ENCODE results near the gene P2RY6. TPM values are rescaled to one million over a fixed set of nuclear protein-coding genes. Genes with fewer than 3 reads are reported as not detected.

The P2RY6 gene
- total RNA-seq, 2 experiments from 2014 or later: not detected

DNA sequence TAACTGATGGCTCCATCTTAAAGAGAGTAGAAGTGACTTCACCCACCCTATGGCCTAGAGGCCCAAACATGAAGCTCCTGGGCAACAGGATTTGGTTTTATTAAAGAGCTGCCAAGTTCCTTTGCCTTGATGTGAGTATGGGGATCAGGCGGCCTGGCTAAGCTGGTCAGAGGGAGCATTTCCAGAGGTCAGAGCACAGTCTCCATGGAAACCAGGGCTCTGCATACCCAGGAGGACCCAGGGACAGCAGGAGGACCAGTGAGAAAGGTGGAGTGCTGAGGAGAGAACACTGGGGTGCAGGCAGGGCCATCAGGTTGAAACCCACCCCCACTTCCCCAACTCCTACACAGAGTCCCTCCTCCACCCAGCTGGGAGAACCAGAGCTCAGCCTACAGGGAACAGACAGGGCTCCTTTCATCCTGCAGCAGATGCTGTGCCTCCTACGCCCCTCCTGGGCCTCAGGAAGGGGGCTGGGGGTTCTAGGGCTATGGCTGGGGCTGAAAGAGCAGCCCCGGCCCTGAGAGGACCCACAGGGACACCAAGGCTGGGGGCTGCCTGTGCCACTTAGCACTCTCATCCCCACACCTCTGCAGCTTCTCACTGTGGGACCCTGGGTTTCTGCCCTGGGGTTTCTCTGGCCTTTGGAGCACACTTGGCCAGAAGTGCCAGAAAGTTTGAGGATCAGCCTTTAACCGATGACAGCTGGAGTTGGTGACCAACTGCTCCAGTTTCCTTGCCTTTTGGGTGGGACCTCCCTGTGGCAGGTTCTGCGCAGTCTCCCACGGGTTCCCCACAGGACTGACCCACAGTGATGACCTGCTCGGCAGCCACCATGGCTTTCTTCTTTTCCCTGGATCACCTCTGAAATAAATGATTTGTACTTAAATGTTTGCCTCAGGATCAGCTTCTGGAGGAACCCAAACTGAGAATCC lies 13.8 kb upstream of the P2RY6 start:
- Histone ChIP-seq H3K27ac (ENCODE audit: low read depth in 1 of 2, low read length in 2 of 2) (no peak overlapping the region), H3K4me1 (ENCODE audit: insufficient read depth, low read length) (no peaks in the 10 kb centered on the region), H3K4me3 (ENCODE audit: low read length) (no peak overlapping the region), H3K36me3 (ENCODE audit: insufficient read depth, low read length) (no peaks in the 10 kb centered on the region), H3K9me3 (ENCODE audit: control insufficient read depth in 1 of 2, insufficient read depth in 1 of 2, low read length in 2 of 2) (no peaks in the 10 kb centered on the region), H3K27me3 (ENCODE audit: control insufficient read depth in 1 of 2, insufficient read depth in 2 of 2, low read length in 2 of 2) (peaks cover 1 to 7% of the 10 kb centered on the region in 2 experiments)
- no peak overlapping the region for H3K27ac Mint-ChIP-seq
- TF ChIP-seq, protein P1, sequence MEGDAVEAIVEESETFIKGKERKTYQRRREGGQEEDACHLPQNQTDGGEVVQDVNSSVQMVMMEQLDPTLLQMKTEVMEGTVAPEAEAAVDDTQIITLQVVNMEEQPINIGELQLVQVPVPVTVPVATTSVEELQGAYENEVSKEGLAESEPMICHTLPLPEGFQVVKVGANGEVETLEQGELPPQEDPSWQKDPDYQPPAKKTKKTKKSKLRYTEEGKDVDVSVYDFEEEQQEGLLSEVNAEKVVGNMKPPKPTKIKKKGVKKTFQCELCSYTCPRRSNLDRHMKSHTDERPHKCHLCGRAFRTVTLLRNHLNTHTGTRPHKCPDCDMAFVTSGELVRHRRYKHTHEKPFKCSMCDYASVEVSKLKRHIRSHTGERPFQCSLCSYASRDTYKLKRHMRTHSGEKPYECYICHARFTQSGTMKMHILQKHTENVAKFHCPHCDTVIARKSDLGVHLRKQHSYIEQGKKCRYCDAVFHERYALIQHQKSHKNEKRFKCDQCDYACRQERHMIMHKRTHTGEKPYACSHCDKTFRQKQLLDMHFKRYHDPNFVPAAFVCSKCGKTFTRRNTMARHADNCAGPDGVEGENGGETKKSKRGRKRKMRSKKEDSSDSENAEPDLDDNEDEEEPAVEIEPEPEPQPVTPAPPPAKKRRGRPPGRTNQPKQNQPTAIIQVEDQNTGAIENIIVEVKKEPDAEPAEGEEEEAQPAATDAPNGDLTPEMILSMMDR (IDR thresholded peaks at IDR 0.05): no peak
- H3K36me3 Mint-ChIP-seq (ENCODE audit: low read depth): no peaks in the 10 kb centered on the region
- no peak overlapping the region for H3K4me3 Mint-ChIP-seq
- H3K27me3 Mint-ChIP-seq: peaks cover 16% of the 10 kb centered on the region
- POLR2A ChIA-PET: no interaction called here
- H3K4me1 Mint-ChIP-seq (ENCODE audit: low read depth): no peaks in the 10 kb centered on the region
- DNase-seq: peak in 1 of 14 experiments; percentile 19
- CTCF ChIA-PET: interaction anchor here (0.6 to 1.3 kb wide), 2 partner anchors 16 to 529 kb away, joined by 3 read pairs; no protein-coding TSS in a partner anchor
- H3K9me3 Mint-ChIP-seq: no peaks in the 10 kb centered on the region
- no peak for ATAC-seq (ENCODE audit: poor library complexity)
- intact Hi-C loops (cut with DNase I, micrococcal nuclease): no loop called here

DNA sequence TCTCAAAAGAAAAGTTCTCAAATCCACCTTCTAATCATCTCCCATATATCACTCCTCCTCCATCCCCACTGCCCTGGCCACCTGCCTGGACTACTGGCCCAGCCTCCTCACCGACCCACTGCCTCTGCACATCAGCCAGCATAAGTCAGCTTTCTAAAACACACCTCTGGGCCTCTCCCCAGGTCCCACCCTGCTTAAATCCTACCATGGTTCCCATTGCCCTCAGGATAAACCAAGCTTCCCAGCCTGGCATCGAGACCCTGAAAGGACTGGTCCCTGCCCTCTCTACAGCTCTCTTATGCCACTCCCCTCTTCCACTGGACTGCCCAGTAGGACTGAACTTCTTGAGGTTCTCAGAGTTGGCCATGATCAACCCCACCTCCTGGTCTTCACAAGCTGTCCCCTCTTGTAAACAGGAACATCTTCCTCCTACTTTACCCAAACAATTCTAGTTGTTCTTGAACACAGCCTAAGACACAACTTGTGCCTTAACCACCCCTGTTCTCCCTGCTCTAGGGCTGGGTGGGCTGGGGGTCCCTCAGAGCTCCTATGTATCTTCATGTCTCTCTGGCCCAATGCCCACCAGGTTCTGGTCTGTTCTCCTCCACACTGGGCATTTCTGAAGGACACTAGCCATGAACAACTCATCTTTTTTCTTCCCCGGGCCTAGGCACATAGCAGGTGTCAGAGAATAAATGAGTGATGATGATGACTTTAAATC lies 12.6 kb upstream of the P2RY6 start:
- Histone ChIP-seq H3K4me1 (ENCODE audit: insufficient read depth, low read length) (no peaks in the 10 kb centered on the region), H3K36me3 (ENCODE audit: insufficient read depth, low read length) (no peaks in the 10 kb centered on the region), H3K27me3 (ENCODE audit: control insufficient read depth in 1 of 2, insufficient read depth in 2 of 2, low read length in 2 of 2) (peaks cover 12 to 17% of the 10 kb centered on the region in 2 experiments), H3K9me3 (ENCODE audit: control insufficient read depth in 1 of 2, insufficient read depth in 1 of 2, low read length in 2 of 2) (peaks cover 0 to 4% of the 10 kb centered on the region in 2 experiments), H3K27ac (ENCODE audit: low read depth in 1 of 2, low read length in 2 of 2) (no peak overlapping the region), H3K4me3 (ENCODE audit: low read length) (no peak overlapping the region)
- POLR2A ChIA-PET: no interaction called here
- TF ChIP-seq, protein P1 (IDR thresholded peaks at IDR 0.05): no peak
- Mint-ChIP-seq H3K27ac (no peak overlapping the region), H3K4me3 (no peak overlapping the region), H3K9me3 (no peaks in the 10 kb centered on the region), H3K27me3 (peaks cover 21% of the 10 kb centered on the region), H3K36me3 (ENCODE audit: low read depth) (no peaks in the 10 kb centered on the region), H3K4me1 (ENCODE audit: low read depth) (no peaks in the 10 kb centered on the region)
- intact Hi-C loops (cut with DNase I, micrococcal nuclease): no loop called here
- no peak for ATAC-seq (ENCODE audit: poor library complexity)
- DNase-seq: peak in 1 of 14 experiments; percentile 14
- CTCF ChIA-PET: no interaction called here

- CTCF ChIA-PET: no interaction called here
- intact Hi-C loops (cut with DNase I, micrococcal nuclease): no loop called here
- no peaks in the 10 kb centered on the region for H3K4me1 ChIP-seq (ENCODE audit: insufficient read depth, low read length)
- H3K27me3 ChIP-seq (ENCODE audit: control insufficient read depth in 1 of 2, insufficient read depth in 2 of 2, low read length in 2 of 2): peaks cover 17 to 19% of the 10 kb centered on the region in 2 experiments
- TF ChIP-seq, protein P1 (IDR thresholded peaks at IDR 0.05): no peak
- Mint-ChIP-seq H3K36me3 (ENCODE audit: low read depth) (no peaks in the 10 kb centered on the region), H3K9me3 (no peaks in the 10 kb centered on the region), H3K4me1 (ENCODE audit: low read depth) (no peaks in the 10 kb centered on the region), H3K4me3 (no peak overlapping the region), H3K27me3 (peaks cover 26% of the 10 kb centered on the region), H3K27ac (no peak overlapping the region)
- no peaks in the 10 kb centered on the region for H3K36me3 ChIP-seq (ENCODE audit: insufficient read depth, low read length)
- H3K4me3 ChIP-seq (ENCODE audit: low read length): no peak overlapping the region
- peak in 1 of 14 experiments; percentile 24 for DNase-seq
- no peak overlapping the region for H3K27ac ChIP-seq (ENCODE audit: low read depth in 1 of 2, low read length in 2 of 2)
- POLR2A ChIA-PET: no interaction called here
- H3K9me3 ChIP-seq (ENCODE audit: control insufficient read depth in 1 of 2, insufficient read depth in 1 of 2, low read length in 2 of 2): peaks cover 0 to 5% of the 10 kb centered on the region in 2 experiments
- ATAC-seq (ENCODE audit: poor library complexity): no peak
Observed at GRCh38 chr11:73260127-73260457, 12.0 kb upstream of the P2RY6 start.
